Parathyroid adenoma (tissue), 2 donors: ENCODE results near the gene ADCYAP1R1.

Experiments used
- H2AFZ ChIP-seq: fragments of 300-600 bp; sonication (generic); one replicate; pipeline ENCODE4 v1.7.0; 2017; ENCODE audit warnings: antibody characterized with exemption, mild to moderate bottlenecking
- H3K27ac ChIP-seq: fragments of 300-600 bp; sonication (generic); one replicate; pipeline ENCODE4 v1.7.0; 2017
- H3K27me3 ChIP-seq: fragments of 300-600 bp; sonication (generic); one replicate; pipeline ENCODE4 v1.7.0; 2017; ENCODE audit warnings: low read length; ENCODE audit not compliant: control insufficient read depth, insufficient read depth
- H3K36me3 ChIP-seq: fragments of 300-600 bp; sonication (generic); one replicate; pipeline ENCODE4 v1.7.0; 2017; ENCODE audit warnings: low read length; ENCODE audit not compliant: control insufficient read depth, insufficient read depth
- H3K4me1 ChIP-seq: fragments of 300-600 bp; sonication (generic); one replicate; pipeline ENCODE4 v1.7.0; 2017; ENCODE audit warnings: control low read depth
- H3K4me2 ChIP-seq: fragments of 300-600 bp; sonication (generic); one replicate; pipeline ENCODE4 v1.7.0; 2017; ENCODE audit warnings: low read length
- H3K4me3 ChIP-seq: fragments of 300-600 bp; sonication (generic); one replicate; pipeline ENCODE4 v1.7.0; 2017; ENCODE audit warnings: low read depth, low read length
- H3K79me2 ChIP-seq: fragments of 300-600 bp; sonication (generic); one replicate; pipeline ENCODE4 v1.7.0; 2017; ENCODE audit warnings: control low read depth
- H3K9ac ChIP-seq: fragments of 300-600 bp; sonication (generic); one replicate; pipeline ENCODE4 v1.7.0; 2017; ENCODE audit warnings: mild to moderate bottlenecking
- H3K9me3 ChIP-seq: fragments of 300-600 bp; sonication (generic); one replicate; pipeline ENCODE4 v1.7.0; 2017; ENCODE audit warnings: low read length; ENCODE audit not compliant: control insufficient read depth
- CTCF ChIP-seq: fragments of 300-600 bp; sonication (generic); IDR thresholded peaks from one replicate; pipeline ENCODE4 v1.7.0; 2017; ENCODE audit warnings: antibody characterized with exemption, mild to moderate bottlenecking
- donor health status: primary hyperparathyroidism.

The ADCYAP1R1 gene

GRCh38 chr7:31077484-31078362, 25.6 kb downstream of the ADCYAP1R1 start:
- Histone ChIP-seq H3K4me2 (no peak overlapping the region), H3K36me3 (no peaks in the 10 kb centered on the region), H3K4me3 (no peak overlapping the region)

GRCh38 chr7:31078363-31078990, 26.4 kb downstream of the ADCYAP1R1 start:
- Histone ChIP-seq H3K4me2 (no peak overlapping the region), H3K4me1 (no peaks in the 10 kb centered on the region), H3K4me3 (no peak overlapping the region), H2AFZ (no peak overlapping the region), H3K36me3 (no peaks in the 10 kb centered on the region), H3K27me3 (peaks cover 3% of the 10 kb centered on the region), H3K27ac (no peak overlapping the region), H3K9me3 (no peaks in the 10 kb centered on the region), H3K79me2 (no peaks in the 10 kb centered on the region), H3K9ac (no peak overlapping the region)
- no peak for TF ChIP-seq CTCF

More at GRCh38 chr7:31077484-31078362, 25.6 kb downstream of the ADCYAP1R1 start:
- no peaks in the 10 kb centered on the region for H3K4me1 ChIP-seq
- no peaks in the 10 kb centered on the region for H3K9me3 ChIP-seq
- H3K79me2 ChIP-seq, result no peaks in the 10 kb centered on the region
- H3K27ac ChIP-seq, result no peak overlapping the region
- peaks cover 3% of the 10 kb centered on the region for H3K27me3 ChIP-seq
- H2AFZ ChIP-seq, result no peak overlapping the region
- no peak overlapping the region for H3K9ac ChIP-seq
- TF ChIP-seq CTCF, result no peak

GRCh38 chr7:31079126-31079823, 27.2 kb downstream of the ADCYAP1R1 start:
- TF ChIP-seq CTCF, result no peak

GRCh38 chr7:31079824-31080511, 27.9 kb downstream of the ADCYAP1R1 start:
- Histone ChIP-seq H3K27ac (no peak overlapping the region), H3K4me1 (no peaks in the 10 kb centered on the region), H2AFZ (no peak overlapping the region), H3K4me2 (no peak overlapping the region), H3K9me3 (no peaks in the 10 kb centered on the region), H3K36me3 (no peaks in the 10 kb centered on the region), H3K4me3 (no peak overlapping the region), H3K9ac (no peak overlapping the region), H3K79me2 (no peaks in the 10 kb centered on the region), H3K27me3 (peaks cover 3% of the 10 kb centered on the region)
- TF ChIP-seq CTCF, result no peak

More at GRCh38 chr7:31079126-31079823, 27.2 kb downstream of the ADCYAP1R1 start:
- no peaks in the 10 kb centered on the region for H3K9me3 ChIP-seq
- H3K36me3 ChIP-seq, result no peaks in the 10 kb centered on the region
- H3K4me1 ChIP-seq, result no peaks in the 10 kb centered on the region
- no peak overlapping the region for H3K27ac ChIP-seq
- H2AFZ ChIP-seq, result no peak overlapping the region
- no peaks in the 10 kb centered on the region for H3K79me2 ChIP-seq
- no peak overlapping the region for H3K4me3 ChIP-seq
- no peak overlapping the region for H3K9ac ChIP-seq
- peaks cover 3% of the 10 kb centered on the region for H3K27me3 ChIP-seq
- H3K4me2 ChIP-seq, result no peak overlapping the region
